Activated CD4-positive, alpha-beta T cell treated with anti-CD3 and anti-CD28 coated beads, Interleukin-2, Interleukin-4, amounts not matched to agents 100 ng/mL and 50 ng/mL, durations not matched to agents 16 hours and 8 hours (primary cell): ENCODE data around the gene GPR135.
A peak's percentile ranks its signal among the peaks of the same experiment; 100 is the strongest.
"Not testable (repeated sequence)": the region's sequence is repeated elsewhere in the genome, so short reads cannot be mapped to it uniquely, and the experiment has no call there.

Experiments
- DNase-seq: peaks from one replicate; pipeline ENCODE4 v3.0.0-alpha.2; 2020; ENCODE audit warnings: low spot score

Gene GPR135

GRCh38 chr14:59475709-59476108, 10.5 kb upstream of the GPR135 start:
- no peak for DNase-seq

- no peak for DNase-seq
Measured at GRCh38 chr14:59474172-59474571, 9.0 kb upstream of the GPR135 start.

- DNase-seq: peak; percentile 29
Measured at GRCh38 chr14:59464486-59465315, 479 bp downstream of the GPR135 start.

- peak; percentile 36 for DNase-seq
Measured at GRCh38 chr14:59463787-59464485, 1.2 kb downstream of the GPR135 start.

- no peak for DNase-seq
Measured at GRCh38 chr14:59461891-59462290, 3.3 kb downstream of the GPR135 start.

- no peak for DNase-seq
Measured at GRCh38 chr14:59460378-59460777, 4.8 kb downstream of the GPR135 start.

GRCh38 chr14:59458486-59458885, 6.7 kb downstream of the GPR135 start:
- DNase-seq: no peak

- no peak for DNase-seq
Measured at GRCh38 chr14:59455411-59455810, 9.8 kb downstream of the GPR135 start.

- no peak for DNase-seq
Measured at GRCh38 chr14:59454139-59454538, 11.0 kb downstream of the GPR135 start.

GRCh38 chr14:59451849-59452248, 13.3 kb downstream of the GPR135 start:
- no peak for DNase-seq

- DNase-seq: no peak
Measured at GRCh38 chr14:59450716-59451115, 14.5 kb downstream of the GPR135 start.

GRCh38 chr14:59448673-59449072, 16.5 kb downstream of the GPR135 start:
- DNase-seq: not testable (repeated sequence)

- no peak for DNase-seq
Measured at GRCh38 chr14:59439256-59439965, 25.8 kb downstream of the GPR135 start.

- DNase-seq: no peak
Measured at GRCh38 chr14:59438195-59438647, 27.0 kb downstream of the GPR135 start.

- no peak for DNase-seq
Measured at GRCh38 chr14:59435987-59436386, 29.2 kb downstream of the GPR135 start.

GRCh38 chr14:59435101-59435500, 30.1 kb downstream of the GPR135 start:
- no peak for DNase-seq

GRCh38 chr14:59429790-59430189, 35.4 kb downstream of the GPR135 start:
- no peak for DNase-seq

GRCh38 chr14:59428581-59429012, 36.6 kb downstream of the GPR135 start:
- no peak for DNase-seq

GRCh38 chr14:59427653-59428580, 37.3 kb downstream of the GPR135 start:
- DNase-seq: no peak

- no peak for DNase-seq
Measured at GRCh38 chr14:59425322-59425935, 39.8 kb downstream of the GPR135 start.
